HepG2 (cell line): Measurements from ENCODE around the gene RFTN1. TPM values are rescaled to one million over a fixed set of nuclear protein-coding genes. Genes with fewer than 3 reads are reported as not detected.

Experiments
- ATAC-seq: fragments of 200-7000 bp; cut with Tn5 transposase; 3 replicates; pipeline ENCODE4 v1.9.1; 2020; ENCODE audit warnings: mild to moderate bottlenecking, moderate library complexity
- BruUV-seq: library from RNA; stranded (reverse); fragments of 400-500 nt; replicated peaks from 2 replicates; lab custom pipeline; 2021; lab: Mats Ljungman, UMichigan
- CTCF ChIA-PET: fragments of 300-600 bp; formaldehyde crosslinking; extraction: SDS; loops from one replicate; lab custom pipeline; 2021; ENCODE audit warnings: low total read pairs, inconsistent platforms, low intra/inter-chr PET ratio; lab: Yijun Ruan, JAX
- POLR2A ChIA-PET: fragments of 350-600 bp; sonication (Branson Sonifier 250); formaldehyde crosslinking; loops from one replicate; lab custom pipeline; 2020; ENCODE audit warnings: antibody characterized with exemption, inconsistent platforms; lab: Yijun Ruan, JAX
- DNase-seq: peaks from one replicate; pipeline ENCODE4 v3.0.0-alpha.2; 2015; ENCODE audit warnings: low spot score
- FAIRE-seq: peaks from 3 replicates; lab custom pipeline; 2011; peaks lifted over from hg19 to GRCh38; lab: Jason Lieb, UNC
- H2AFZ ChIP-seq: one replicate; pipeline ENCODE4 v1.6.1; 2011; ENCODE audit warnings: low read length, inconsistent platforms
- H3K27ac ChIP-seq: fragments of 300-600 bp; 3 replicates; pipeline ENCODE4 v1.8.0; 2011; ENCODE audit warnings: mixed run types, mild to moderate bottlenecking, mixed read lengths, low read length, inconsistent platforms; ENCODE audit not compliant: insufficient read depth; ENCODE audit errors: extremely low read length
- H3K27me3 ChIP-seq, 2 experiments: fragments of 200-600 bp in 1 of 2; 2 replicates in 1 of 2; 3 replicates in 1 of 2; pipeline versions ENCODE4 v1.6.0 to v1.8.0; 2011; ENCODE audit warnings: low read length in 2 of 2, mild to moderate bottlenecking in 2 of 2, moderate library complexity in 2 of 2, inconsistent platforms in 1 of 2; ENCODE audit not compliant: insufficient read depth in 2 of 2, control insufficient read depth in 1 of 2
- H3K36me3 ChIP-seq, 2 experiments: fragments of 200-600 bp in 1 of 2; replicated peaks in 1 of 2; 2 replicates in 1 of 2; 3 replicates in 1 of 2; pipeline versions ENCODE4 v1.5.1 to v1.8.0; 2011; ENCODE audit warnings: low read length in 2 of 2, inconsistent platforms in 1 of 2; ENCODE audit not compliant: insufficient read depth in 2 of 2, control insufficient read depth in 1 of 2
- H3K4me1 ChIP-seq: 2 replicates; pipeline ENCODE4 v1.5.1; 2012; ENCODE audit warnings: low read length, inconsistent platforms; ENCODE audit not compliant: insufficient read depth
- H3K4me2 ChIP-seq: 2 replicates; pipeline ENCODE4 v1.6.0; 2011; ENCODE audit warnings: low read depth, low read length, inconsistent platforms
- H3K4me3 ChIP-seq, 3 experiments: fragments of 200-600 bp in 1 of 3; sonication (generic), shearing (Covaris generic) in 1 of 3; replicated peaks in 1 of 3; 2 replicates each; pipeline ENCODE4 v1.5.1; 2011 to 2016; ENCODE audit warnings: low read length in 3 of 3, inconsistent platforms in 2 of 3, low read depth in 2 of 3, mild to moderate bottlenecking in 2 of 3, control low read depth in 1 of 3, mixed read lengths in 1 of 3; ENCODE audit not compliant: insufficient read depth in 1 of 3
- H3K79me2 ChIP-seq: one replicate; pipeline ENCODE4 v1.6.1; 2011; ENCODE audit warnings: low read length, inconsistent platforms; ENCODE audit not compliant: insufficient read depth
- H3K9ac ChIP-seq: 2 replicates; pipeline ENCODE4 v1.6.0; 2011; ENCODE audit warnings: mild to moderate bottlenecking, low read depth, low read length, inconsistent platforms; ENCODE audit not compliant: insufficient read depth
- H3K9me3 ChIP-seq: 2 replicates; pipeline ENCODE4 v1.5.1; 2012; ENCODE audit warnings: mild to moderate bottlenecking, low read length
- H4K20me1 ChIP-seq: 2 replicates; pipeline ENCODE4 v1.6.0; 2011; ENCODE audit warnings: inconsistent platforms, mild to moderate bottlenecking, low read length, moderate library complexity; ENCODE audit not compliant: insufficient read depth
- ARNT2 ChIP-seq: sonication (generic); formaldehyde crosslinking; IDR thresholded peaks from 2 replicates; pipeline ENCODE4 v1.8.0; 2022; ENCODE audit warnings: mild to moderate bottlenecking, low read depth, missing genetic modification reagents, moderate library complexity
- CEBPG ChIP-seq: IDR thresholded peaks from 2 replicates; pipeline ENCODE4 v1.6.1; 2016
- IKZF1 ChIP-seq: fragments of 450-650 bp; IDR thresholded peaks from 2 replicates; pipeline ENCODE4 v1.7.1; 2016
- KAT8 ChIP-seq: IDR thresholded peaks from 2 replicates; pipeline ENCODE4 v1.6.1; 2016; ENCODE audit warnings: missing genetic modification reagents, missing compliant biosample characterization
- MAFG ChIP-seq: sonication (generic); formaldehyde crosslinking; IDR thresholded peaks from 2 replicates; pipeline ENCODE4 v1.5.1; 2020; ENCODE audit warnings: mild to moderate bottlenecking, missing genetic modification reagents
- MNT ChIP-seq: fragments of 450-650 bp; IDR thresholded peaks from 2 replicates; pipeline ENCODE4 v1.6.1; 2016
- SIN3B ChIP-seq: fragments of 150-350 bp; IDR thresholded peaks from 2 replicates; pipeline ENCODE4 v1.6.1; 2014; ENCODE audit warnings: low read length
- SNAI1 ChIP-seq: sonication (generic); formaldehyde crosslinking; IDR thresholded peaks from 2 replicates; pipeline ENCODE4 v1.5.0; 2020; ENCODE audit warnings: mild to moderate bottlenecking, missing genetic modification reagents, borderline replicate concordance
- ZNF382 ChIP-seq: sonication (generic); formaldehyde crosslinking; IDR thresholded peaks from 2 replicates; pipeline ENCODE4 v1.5.0; 2020; ENCODE audit warnings: missing genetic modification reagents, mild to moderate bottlenecking, borderline replicate concordance
- ZNF670 ChIP-seq: sonication (generic); formaldehyde crosslinking; IDR thresholded peaks from 2 replicates; pipeline ENCODE4 v1.8.0; 2022; ENCODE audit warnings: mild to moderate bottlenecking, missing genetic modification reagents, borderline replicate concordance
- ZNF780A ChIP-seq: sonication (generic); formaldehyde crosslinking; IDR thresholded peaks from 2 replicates; pipeline ENCODE4 v1.8.0; 2022; ENCODE audit warnings: mild to moderate bottlenecking, missing genetic modification reagents, moderate library complexity
- WGBS: methylation state at CpG from one replicate; pipeline ENCODE4 v1.1.6; 2017; ENCODE audit warnings: low lambda C conversion rate; 5-methylcytosine and 5-hydroxymethylcytosine counted together
- in situ Hi-C: cut with HindIII; loops from 2 replicates; pipeline ENCODE4 v1.10.0; 2017; ENCODE audit warnings: low pct_unique_long_range_greater_than_20kb; ENCODE audit not compliant: extremely low pct_ligation_motif_present
- intact Hi-C: fragments of 100-400 bp; cut with micrococcal nuclease; formaldehyde crosslinking; loops from one replicate; pipeline ENCODE4 v1.10.0; 2022; ENCODE audit not compliant: unreplicated experiment
- polyA plus RNA-seq, 8 experiments: library from polyadenylated mRNA; depleted of rRNA in 3 of 8; stranded (reverse) in 7 of 8; unstranded in 1 of 8; fragments of >200 nt; fragmentation: Illumina TruSeq in 4 of 8; extraction: Trizol in 4 of 8; gene quantifications; 2 replicates each; pipeline versions ENCODE4 v1.2.1 to v1.2.3, GENCODE V29; 2011 to 2016; ENCODE audit warnings: low read depth in 4 of 8, missing spikeins in 1 of 8, mixed read lengths in 1 of 8; ENCODE audit not compliant: insufficient read depth in 1 of 8
- total RNA-seq, 5 experiments: library from RNA; depleted of rRNA; stranded (reverse); fragments of >200 nt; fragmentation: Illumina TruSeq; extraction: Trizol; gene quantifications; 2 replicates each; pipeline ENCODE4 v1.2.3, GENCODE V29; 2016; ENCODE audit warnings: low read depth in 1 of 5
- TF ChIP-seq, protein P1 (sequence below): sonication (generic); formaldehyde crosslinking; IDR thresholded peaks from 2 replicates; pipeline ENCODE4 v1.8.0; 2022; ENCODE audit warnings: mild to moderate bottlenecking, missing genetic modification reagents, moderate library complexity

RFTN1 gene
- total and polyA plus RNA-seq, 2 of the 13 experiments (the other 11 are each of a cell fraction or from before 2014, with no cell fraction given): not detected

DNA sequence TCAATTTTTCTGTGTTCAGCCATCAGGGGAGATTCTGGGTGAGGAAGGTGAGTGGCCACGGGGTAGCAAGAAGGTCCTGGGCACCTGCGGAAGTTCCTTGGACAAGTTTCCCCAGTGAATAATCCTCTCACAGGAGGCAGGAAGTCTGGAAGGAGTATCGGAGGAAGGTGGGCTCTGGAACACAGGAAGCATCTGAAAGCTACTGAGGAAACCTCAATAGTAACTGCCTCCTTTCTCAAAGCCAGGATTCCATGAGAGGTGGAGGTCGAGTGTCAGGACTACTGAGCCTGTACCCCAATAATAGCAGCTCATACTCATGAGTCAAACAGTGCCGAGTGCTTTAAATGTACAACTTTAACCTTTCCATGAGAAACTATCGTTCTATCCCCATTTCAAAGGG is 137.6 kb downstream of the RFTN1 start:
- Histone ChIP-seq H3K36me3 (no peaks in the 10 kb centered on the region), H4K20me1 (no peaks in the 10 kb centered on the region), H3K27ac (no peak overlapping the region), H3K27me3 (no peaks in the 10 kb centered on the region), H3K79me2 (no peaks in the 10 kb centered on the region), H3K4me1 (no peaks in the 10 kb centered on the region), H3K4me2 (no peak overlapping the region), H2AFZ (no peak overlapping the region), H3K4me3 (no peak overlapping the region), H3K9me3 (no peaks in the 10 kb centered on the region), H3K9ac (no peak overlapping the region)
- TF ChIP-seq SIN3B (no peak), ZNF780A (CRISPR knock-in tag) (no peak), ZNF670 (CRISPR knock-in tag) (no peak), SNAI1 (CRISPR knock-in tag) (no peak), MNT (no peak), KAT8 (CRISPR knock-in tag) (no peak), IKZF1 (no peak), ARNT2 (CRISPR knock-in tag) (no peak), CEBPG (CRISPR knock-in tag) (no peak), MAFG (no peak), ZNF382 (no peak)
- TF ChIP-seq, protein P1, sequence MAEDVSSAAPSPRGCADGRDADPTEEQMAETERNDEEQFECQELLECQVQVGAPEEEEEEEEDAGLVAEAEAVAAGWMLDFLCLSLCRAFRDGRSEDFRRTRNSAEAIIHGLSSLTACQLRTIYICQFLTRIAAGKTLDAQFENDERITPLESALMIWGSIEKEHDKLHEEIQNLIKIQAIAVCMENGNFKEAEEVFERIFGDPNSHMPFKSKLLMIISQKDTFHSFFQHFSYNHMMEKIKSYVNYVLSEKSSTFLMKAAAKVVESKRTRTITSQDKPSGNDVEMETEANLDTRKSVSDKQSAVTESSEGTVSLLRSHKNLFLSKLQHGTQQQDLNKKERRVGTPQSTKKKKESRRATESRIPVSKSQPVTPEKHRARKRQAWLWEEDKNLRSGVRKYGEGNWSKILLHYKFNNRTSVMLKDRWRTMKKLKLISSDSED (CRISPR knock-in tag): no peak
- intact Hi-C loops (no loop called here), in situ Hi-C loops (no loop called here)
- DNase-seq (no peak), ATAC-seq (no peak), FAIRE-seq (no peak)
- WGBS: 69% methylated on average over 6 of the region's 6 CpGs
- POLR2A ChIA-PET: no interaction called here
- CTCF ChIA-PET: no interaction called here
- no TSS peak for BruUV-seq
